B cell (primary cell): ENCODE results near the gene B4GALT7.

Experiments used
- EZH2 ChIP-seq: IDR thresholded peaks from 2 replicates; pipeline ENCODE4 v1.6.1; 2012; ENCODE audit warnings: borderline replicate concordance, low read depth, mild to moderate bottlenecking, moderate library complexity, low read length; ENCODE audit not compliant: insufficient read depth, poor library complexity, severe bottlenecking
- TF ChIP-seq, protein P1 (sequence below): fragments of 200-600 bp; IDR thresholded peaks from one replicate; pipeline ENCODE4 v1.8.0; 2022; ENCODE audit warnings: antibody characterized with exemption, mild to moderate bottlenecking

DNA sequence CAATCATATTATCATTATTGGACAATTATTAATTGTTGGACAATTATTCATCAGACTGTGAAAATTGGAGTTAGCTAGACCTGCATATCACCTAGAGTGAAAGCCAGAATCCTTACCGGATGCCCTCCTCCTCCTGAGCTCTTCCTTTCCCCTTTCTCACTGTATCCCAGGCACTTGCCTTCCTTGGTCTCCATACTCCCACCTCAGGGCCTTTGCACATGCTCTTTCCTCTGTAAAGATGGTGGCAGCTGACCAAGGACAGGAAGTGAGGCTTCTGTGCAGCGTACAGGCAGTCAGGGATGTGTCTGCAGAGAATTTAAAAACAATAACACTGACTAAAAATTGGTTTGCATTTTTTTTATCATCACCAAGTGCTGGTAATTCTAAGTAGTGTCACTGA is 30.0 kb upstream of the B4GALT7 start:
- TF ChIP-seq, protein P1, sequence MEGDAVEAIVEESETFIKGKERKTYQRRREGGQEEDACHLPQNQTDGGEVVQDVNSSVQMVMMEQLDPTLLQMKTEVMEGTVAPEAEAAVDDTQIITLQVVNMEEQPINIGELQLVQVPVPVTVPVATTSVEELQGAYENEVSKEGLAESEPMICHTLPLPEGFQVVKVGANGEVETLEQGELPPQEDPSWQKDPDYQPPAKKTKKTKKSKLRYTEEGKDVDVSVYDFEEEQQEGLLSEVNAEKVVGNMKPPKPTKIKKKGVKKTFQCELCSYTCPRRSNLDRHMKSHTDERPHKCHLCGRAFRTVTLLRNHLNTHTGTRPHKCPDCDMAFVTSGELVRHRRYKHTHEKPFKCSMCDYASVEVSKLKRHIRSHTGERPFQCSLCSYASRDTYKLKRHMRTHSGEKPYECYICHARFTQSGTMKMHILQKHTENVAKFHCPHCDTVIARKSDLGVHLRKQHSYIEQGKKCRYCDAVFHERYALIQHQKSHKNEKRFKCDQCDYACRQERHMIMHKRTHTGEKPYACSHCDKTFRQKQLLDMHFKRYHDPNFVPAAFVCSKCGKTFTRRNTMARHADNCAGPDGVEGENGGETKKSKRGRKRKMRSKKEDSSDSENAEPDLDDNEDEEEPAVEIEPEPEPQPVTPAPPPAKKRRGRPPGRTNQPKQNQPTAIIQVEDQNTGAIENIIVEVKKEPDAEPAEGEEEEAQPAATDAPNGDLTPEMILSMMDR: no peak
- TF ChIP-seq EZH2: no peak
